Activated CD4-positive, CD25-positive, alpha-beta regulatory T cell treated with anti-CD3 and anti-CD28 coated beads, Interleukin-2, amount 50 U/mL, for 24 hours (primary cell): ENCODE data around the gene TMEM121B.

Experiments used
- ATAC-seq, 2 donors: fragments of 150-1000 bp; cut with Tn5 transposase; one replicate each; pipeline ENCODE4 v1.10.0; 2021; ENCODE audit warnings: mild to moderate bottlenecking in 1 of 2, moderate library complexity in 1 of 2

Gene TMEM121B

DNA sequence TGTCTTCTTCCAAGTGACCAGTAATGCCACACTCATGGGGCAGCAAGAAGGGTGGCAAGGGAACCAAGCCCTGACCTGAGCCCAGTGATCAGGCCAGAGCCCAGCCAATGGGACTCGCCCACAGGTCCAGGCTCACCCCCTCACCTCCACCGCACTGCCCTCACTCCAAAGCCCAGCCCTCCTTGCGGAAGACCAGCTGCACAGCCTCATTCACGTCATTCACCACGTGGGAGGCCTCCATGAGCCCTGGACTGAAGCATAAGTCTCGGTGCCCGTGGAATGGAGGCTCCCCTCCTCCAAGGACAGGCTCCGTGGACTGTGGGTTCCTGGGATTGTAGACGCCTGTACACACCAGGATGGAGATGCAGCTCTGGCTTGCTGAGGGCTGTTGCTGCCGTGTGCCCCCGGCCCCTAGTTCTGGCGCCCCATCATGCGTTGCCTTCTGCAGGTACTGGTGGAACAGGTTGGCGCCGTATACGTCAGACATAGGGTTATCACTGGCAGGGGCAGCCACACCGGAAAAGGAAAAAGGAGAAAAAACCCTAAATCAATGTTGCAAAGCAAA lies 16.8 kb upstream of the TMEM121B start:
- no peak for ATAC-seq

DNA sequence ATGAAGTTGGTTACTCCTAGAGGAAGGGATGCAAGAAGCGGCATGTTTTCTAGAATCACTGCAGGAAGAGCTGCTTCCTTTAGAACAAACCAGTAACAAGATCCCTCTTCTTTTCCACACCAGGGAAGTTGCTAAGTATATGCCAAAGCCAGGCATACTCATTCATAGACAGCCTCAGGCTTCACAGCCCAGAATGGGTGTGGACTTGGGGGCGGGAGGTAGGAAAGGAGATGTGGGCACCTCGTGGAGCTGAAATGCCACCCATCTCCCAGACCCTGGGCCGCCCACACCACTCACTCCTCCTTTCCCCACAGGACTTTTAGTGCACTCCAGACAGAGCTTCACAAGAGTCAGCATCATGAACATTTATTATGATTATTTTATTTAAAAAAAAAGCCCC lies 16.0 kb upstream of the TMEM121B start:
- ATAC-seq = no peak

DNA sequence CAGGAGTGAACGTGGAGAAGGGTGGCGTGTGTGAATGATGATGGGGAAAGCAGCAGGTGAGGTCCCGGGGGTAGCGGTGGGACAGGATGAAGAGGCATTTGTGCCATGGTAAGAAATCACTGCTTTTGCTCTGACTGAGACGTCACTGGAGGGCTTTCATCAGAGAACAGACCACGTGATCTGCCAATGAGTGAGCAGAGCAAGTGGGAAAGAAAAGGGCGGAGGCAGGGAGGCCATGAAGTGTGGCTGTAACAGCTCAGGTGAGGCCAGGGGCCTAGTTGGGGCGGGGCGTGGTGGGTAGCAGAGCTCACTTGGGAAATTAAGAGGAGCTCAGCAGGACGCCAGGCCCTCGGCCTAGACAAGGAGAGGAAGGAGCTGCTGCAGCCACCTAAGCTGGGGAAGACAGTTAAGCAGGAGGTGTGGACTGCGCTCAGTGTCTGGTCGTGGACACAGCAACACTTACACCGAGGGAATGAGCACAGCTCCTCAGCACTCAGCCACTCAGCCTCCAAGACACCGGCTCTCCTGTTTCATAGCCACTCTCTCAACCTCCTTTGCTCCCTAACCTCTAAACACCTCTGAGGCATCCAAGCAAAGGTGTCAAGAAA lies 14.1 kb upstream of the TMEM121B start:
- ATAC-seq = no peak

DNA sequence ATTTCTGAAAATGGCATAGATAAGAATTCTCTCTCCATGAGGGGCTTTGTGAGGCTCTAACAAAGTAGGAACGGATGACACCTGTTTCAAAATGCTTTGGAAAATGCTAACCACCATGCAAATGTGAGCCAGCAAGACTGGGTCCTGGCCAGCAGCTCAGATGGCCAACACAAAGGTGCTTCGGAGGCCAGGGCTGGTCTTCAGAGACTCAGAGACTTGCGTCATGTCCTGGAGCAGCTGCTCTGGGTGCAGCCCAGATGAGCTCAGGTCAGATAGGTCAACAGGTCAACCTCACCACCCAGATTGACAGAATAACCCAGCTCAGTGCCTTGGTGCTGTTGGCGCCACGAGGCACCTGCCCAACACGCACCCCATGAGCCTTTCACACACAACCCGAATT lies 12.0 kb upstream of the TMEM121B start:
- ATAC-seq = no peak

DNA sequence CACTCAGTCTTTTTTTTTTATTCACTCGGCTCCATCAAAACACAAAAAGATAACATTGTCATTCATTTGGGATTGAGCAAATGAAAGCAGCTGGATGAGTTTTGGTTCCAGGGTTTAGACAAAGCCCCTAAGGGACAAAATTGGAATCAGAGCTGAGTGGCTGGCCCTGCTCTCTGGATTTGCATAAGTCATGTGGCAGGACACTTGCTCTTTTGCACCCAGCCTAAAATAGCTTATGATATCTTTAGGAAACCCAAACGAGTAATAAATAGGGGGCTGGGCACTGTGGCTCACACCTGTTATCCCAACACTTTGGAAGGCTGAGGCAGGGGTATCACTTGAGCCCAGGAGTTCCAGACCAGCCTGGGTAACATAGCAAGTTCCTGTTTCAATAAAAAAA lies 11.0 kb upstream of the TMEM121B start:
- ATAC-seq = no peak

DNA sequence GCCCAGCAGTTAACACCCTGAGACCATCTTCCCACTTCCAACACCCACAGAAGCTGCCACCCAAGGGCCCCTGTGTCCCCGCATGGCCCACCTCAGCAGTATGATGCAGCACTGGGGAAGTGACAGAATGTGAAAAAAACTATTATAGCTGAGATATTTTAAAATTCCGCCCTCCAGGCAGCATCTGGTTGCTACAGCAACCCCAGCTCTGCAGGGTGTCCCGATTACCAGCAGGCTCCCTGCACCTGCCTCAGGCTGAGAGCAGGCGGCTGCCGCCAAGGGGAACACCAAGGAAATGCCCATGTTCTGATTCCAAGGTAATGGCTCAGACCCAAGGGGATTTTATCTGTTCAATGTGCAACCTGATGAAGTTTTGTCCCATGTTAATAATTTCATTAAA lies 10.5 kb upstream of the TMEM121B start:
- no peak for ATAC-seq

DNA sequence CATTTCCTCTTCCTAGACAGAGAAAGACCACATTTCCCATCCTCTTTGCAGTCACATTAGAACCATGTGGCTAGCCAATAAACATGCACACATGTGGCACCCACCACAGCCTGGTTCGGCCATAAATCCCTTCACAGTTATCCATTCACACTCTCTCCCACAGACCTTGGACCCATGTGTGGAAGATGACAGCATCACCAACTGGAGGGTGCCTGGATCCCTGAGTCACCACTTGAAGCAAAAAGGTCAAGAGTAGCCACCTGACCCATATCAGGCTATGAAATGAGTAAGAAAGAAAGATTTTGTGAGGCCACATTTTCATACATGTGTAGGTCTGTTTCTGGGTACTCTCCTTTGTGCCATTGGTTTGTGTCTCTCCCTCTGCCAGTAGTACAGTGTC lies 9.0 kb upstream of the TMEM121B start:
- ATAC-seq = no peak

DNA sequence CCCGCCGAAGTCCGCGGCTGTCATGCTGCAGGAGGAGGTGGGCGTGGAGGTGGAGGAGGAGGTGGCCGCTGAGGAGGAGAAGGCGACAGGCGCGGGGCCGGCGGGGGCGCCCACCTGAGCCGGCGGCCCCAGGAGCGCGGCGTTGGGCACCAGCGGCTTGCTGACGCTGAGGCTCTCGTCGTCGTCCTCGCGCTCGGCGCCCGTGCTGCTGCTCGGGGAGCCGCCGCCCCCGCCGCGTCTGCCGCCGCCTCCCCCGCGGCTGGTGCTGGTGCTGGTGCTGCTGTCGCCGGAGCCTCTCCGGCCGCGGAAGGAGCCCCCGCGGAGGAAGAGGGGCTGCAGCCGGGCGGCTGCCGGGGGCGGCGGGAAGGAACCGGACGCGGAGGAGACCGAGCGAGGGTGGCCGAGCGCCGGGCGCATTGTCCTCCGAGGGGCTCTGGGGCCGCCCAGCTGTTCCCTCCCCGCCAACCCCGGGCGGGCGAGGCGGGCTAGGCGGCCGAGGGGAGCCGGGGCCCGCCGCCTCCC lies 388 bp downstream of the TMEM121B start:
- peak; percentile 14 to 27 for ATAC-seq

DNA sequence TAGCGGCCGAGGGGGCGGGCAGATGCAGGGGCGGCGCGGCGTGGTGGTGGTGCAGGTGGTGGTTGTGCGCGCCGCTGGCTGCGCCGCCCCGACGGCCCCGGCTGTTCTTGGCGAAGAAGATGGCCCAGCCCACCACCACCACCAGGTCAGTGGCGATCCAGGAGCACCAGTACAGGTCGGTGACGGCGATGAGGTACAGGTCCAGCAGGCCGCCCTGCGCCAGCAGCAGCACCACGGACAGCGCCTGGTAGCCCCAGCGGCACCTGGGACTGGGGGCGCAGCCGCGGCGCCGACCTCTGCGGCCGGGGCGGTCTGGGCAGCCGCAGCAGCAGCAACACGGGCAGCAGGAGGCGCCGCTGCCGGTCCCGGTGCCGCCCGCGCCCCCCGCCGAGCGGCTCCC lies 879 bp downstream of the TMEM121B start:
- ATAC-seq = peak; percentile 45 to 52

DNA sequence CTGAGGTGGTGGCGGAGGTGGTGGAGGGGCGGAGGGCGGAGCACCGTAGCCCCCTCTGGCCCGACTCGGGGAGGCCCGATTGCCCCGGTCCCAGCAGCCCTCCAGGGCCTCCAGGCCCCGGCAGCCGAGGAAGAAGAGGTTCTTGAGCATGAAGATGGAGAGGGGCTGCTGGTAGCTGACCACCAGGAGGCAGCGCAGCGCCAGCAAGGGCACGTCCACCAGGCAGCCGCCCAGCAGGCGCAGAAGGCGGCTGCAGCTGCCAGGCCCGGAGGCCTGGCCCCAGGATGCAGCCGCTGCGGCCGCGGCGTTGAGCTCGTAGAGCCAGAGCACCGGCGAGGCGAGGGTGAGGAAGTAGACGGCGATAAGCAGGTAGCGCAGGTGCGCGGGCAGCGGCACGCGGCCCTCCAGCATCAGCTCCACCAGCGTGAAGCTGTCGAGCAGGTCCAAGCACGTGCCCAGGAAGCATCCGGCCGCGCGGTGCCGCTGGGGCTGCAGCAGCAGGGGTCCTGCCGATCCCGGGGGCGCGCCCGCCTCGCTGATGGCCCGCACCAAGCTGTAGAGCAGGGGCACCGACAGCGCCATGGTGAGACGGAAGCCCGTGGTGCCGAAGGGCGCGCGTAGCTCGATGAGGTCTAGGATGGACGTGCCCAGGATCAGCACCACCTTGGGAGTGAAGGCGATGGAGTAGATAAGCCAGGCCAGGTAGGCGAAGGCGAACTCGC lies 1.5 kb downstream of the TMEM121B start:
- ATAC-seq = no peak

DNA sequence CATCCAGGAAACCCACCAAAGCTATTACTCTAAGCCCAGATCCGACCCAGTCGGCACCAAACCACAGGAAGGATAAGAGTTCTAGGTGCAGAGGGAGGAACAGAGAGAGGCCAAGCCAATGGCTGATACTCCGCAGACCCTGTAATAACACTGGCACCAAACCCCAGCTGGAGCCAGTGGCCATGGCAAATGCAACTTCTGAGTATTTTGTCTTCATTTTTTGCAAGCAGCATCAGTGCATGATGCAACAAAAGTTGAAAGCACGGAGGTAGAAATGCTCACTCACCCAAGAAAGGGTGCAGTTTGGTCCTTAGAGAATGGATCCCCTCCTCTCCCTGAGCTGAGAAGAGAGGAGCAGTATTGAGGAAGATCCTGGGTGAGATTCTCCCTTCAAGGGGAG lies 2.8 kb downstream of the TMEM121B start:
- ATAC-seq = no peak

DNA sequence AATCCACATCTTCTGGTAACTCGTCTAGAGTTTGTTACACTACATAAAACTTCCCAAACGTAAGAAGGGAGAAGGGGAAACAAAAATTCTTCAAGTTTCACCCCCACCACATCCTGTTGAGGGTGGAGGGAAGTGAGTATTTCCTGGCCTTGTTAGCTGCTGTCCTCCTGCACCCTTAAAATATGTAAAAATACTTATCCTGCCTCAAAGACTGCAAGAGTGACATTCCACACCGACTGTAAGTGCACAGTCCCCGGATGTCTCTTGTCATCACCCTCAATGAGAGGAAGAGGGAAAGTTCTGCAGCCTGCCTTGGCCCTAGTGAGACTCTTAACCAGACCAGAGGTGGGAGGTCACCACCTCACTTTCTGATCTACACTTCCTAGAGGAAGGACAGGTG lies 3.3 kb downstream of the TMEM121B start:
- ATAC-seq = no peak

DNA sequence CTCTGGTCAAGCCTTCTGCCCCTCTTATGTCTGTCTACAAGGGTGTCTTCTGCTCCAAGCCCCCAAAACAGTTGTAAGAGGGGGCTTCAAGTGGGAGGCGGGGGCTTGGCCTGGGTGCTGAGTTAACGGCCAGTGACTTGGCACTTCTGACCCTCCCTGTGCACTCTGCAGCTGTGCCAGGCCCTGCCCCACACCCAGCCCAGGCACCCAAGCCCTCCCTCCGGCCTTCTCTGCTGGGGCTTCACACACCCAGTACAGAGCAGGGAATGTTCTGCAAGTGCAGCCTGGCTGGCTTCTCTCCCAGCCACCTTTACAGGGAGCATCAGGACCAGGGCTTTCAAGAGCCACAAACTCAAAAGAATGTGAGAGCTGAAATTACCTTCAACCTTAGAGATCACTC lies 3.8 kb downstream of the TMEM121B start:
- no peak for ATAC-seq

DNA sequence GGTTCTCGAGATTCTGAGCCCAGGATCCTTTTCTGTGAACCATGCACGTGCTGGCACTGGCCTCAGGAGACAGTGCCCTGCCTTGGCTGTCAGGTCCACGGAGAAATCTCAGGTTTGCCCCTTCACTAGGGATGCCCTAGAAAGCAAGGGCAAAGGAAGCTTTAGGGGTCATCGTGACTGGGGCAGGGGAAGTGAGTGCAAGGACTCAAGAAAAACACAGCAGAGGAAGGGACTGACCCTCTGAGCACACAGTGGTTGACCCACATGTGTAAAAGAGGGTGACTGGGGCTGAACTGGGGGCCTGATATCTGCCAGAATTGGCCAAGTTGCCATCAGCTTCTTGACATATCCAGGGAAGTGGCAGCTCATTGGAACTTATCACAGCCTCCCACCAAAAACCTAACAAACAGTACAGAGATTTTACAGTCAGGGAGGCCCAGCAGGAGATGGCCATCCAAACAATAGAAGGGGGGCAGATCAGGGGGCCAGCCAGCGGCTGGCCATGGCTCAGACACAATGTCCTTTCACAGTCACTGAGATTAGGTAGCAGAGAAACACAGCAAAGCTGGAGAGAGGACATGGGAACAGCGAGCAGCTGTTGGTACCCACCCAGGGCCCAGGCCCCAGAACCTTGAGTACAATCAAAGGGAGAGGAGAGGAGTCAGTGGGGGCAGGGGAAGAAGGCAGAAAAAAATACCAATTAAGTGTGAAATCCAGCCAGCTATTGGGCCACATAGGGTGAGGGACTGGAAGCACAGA lies 4.4 kb downstream of the TMEM121B start:
- no peak for ATAC-seq

DNA sequence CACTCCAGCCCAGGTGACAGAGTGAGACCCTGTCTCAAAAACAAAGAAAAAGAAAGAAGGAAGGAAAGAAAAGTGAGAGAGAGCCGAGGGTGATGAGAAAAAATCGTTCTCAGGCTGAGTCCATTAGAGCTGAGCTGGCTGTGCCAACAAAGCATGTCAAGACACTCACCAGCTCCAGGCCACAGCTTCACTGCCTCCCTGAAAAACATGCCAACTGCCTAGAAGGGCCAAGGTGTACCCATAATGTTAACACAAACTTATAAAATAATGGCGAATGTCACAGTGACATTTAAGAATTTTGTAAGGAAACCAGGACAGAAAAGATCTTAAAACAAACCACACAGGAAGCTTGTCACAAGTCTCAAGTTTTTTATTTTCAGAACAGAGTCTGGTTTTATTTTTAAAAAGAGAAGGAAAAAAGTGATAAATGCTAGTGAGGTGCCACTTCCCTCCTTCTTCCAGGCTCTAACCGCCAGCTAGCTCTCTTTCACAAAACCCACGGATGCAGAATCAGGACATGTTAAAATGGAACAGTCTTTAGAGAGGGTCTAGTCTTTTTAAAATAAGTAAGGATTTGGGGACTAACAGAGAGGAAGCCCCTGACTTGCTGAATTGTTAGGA lies 5.1 kb downstream of the TMEM121B start:
- no peak for ATAC-seq

DNA sequence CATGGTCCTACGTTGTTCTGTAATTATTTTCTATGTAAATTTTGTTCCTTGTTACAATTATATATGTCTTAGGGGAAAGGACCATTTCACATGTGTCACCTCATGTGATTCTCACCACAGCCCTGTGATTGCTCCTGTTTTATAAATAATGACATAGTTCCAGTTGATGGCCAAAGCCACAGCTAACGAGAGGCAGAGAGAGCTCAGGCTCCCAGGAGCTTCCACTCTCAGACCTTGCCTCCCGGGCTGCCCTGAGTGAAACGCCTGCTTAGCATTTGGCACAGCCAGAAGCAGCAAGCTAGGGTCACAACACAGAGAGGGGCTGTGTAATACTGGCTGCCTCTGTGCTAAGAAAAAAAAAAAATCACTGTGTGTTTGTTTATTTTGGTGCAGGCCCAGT lies 5.9 kb downstream of the TMEM121B start:
- ATAC-seq = no peak

DNA sequence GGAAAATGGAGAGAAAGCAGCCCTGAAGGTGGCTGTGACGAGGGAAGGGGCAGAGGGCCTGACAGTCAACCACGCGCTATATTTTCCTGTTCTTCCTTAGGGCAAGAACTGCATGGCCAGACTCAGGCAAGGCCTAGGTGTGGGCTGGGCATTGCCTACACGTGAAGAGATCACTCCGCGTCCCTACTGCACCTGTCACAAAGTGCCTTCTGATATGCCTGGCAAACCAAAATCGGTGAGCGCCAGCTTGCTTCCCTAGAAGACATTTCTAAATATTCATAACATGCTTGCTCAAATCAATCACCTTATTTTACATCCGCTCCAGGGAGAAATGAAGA lies 6.3 kb downstream of the TMEM121B start:
- no peak for ATAC-seq

DNA sequence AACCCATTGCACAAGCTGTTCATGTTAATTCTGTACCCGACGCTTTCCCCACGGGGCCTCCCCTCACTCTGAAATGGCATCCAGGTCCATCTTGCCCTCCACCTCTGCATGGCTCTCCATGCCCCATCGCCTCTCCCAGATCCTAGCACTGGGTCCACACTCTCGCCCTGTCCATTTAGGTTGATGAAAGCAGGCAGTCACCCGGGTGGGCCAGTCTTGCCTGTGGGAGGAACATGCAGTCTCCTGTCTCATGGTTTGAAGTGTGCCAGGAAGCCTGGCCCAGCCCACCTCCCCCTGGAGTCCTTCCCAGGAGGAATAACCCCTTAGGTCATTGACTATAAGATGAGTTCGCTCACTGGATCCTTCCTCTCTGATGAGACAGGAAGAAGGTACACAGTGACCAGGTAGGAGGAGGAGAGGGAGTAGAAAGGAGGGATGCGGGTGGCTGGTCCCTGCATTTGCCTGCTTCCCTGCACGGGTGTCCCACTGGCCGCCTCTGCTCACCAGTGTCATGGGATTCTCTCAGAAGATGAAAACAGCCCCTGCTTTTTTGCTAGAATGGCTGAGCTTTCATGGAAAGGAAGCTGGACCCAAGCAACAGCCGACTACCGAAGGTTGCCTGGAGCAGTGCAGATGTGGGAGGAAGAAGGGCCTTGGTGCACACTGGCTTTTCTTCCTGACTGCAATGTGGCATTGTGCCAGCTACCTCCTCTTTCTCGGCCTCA lies 6.8 kb downstream of the TMEM121B start:
- ATAC-seq = no peak

DNA sequence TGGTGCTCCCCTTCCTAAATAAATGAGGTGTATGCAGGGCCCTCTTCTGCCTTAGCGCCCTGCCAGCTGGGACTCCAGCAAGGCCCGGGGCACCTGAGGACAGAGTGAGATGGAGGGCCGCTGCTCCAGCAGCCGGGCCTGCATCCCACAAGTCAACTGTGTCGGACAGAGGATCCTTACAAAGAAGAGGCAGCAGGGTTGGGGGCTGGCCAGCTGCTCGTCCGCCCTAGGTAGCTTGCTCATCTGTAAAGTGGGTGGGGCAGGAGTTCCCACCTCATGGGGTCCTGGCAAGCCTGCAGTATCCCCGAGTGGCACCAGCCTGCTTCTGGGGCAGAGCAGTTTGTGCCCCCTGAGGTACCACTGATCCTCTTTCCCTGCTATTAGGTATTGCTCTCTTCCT lies 7.6 kb downstream of the TMEM121B start:
- ATAC-seq = no peak

DNA sequence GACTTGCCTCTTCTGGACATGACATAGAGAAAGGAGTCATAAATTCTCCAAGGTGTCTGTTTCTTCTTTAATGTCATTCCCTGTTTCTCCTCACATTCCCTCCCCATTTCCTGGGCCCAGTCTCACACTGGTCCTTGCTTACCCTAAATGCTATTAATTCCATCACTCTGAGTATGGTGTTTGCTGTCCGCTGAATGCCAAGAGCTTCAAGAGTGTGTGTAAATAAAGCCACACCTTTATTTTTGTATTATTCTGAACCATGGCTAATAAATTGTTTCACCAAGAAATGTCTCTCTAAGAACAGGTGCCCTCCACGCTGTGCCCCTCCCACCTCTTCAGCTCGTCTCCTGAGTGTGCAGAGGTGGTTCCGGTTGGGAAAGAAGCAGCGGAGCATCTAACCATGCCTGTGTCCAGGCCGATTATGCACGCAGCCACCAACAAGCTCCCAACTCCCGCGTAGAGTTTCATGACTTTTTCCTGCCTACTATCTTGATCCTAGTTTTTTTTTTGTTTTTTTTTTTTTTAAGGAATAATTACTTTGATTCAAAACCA lies 8.6 kb downstream of the TMEM121B start:
- ATAC-seq = no peak

DNA sequence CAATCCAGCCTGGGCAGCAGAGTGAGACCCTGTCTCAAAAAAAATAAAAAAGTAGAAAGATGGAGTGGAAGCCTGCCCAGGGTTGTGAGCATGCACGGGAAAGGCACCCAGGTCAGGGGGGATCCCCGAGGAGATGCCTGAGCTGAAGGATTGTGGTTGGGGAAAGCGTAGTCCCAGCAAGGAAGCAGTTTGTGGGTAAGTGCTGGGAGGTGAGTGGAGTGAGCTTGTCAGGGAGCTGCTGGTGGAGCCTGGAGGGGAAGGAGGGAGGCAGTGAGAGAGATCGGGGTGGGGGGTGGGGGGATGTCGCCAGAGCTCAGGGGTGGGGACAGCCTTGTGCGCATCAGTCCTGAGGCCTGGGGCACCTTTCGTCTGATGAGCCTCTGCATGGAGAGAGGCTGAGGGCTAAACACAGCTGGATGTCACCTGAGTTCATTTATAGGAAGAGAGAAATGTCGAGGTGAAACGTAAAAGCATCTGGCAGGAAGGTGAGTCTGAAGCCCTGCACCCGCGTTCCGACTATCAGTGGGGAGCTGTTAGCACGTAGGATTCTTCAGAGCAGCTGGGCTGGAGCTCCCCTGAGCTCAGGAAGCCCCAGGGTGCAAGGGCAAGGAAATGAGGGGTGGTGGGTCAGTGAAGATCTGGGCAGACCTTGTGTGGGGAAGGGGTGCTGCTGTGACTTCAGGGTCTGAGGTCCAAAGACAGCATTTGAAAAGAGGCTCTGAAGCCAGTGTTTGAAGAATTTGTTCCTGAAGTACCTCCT lies 10.2 kb downstream of the TMEM121B start:
- no peak for ATAC-seq
